Right ventricle myocardium superior (tissue), 1 donor: ENCODE measurements around the gene MFAP4. TPM values are rescaled to one million over a fixed set of nuclear protein-coding genes. Genes with fewer than 3 reads are reported as not detected.

Experiments used
- ATAC-seq: fragments of 200-7000 bp; cut with Tn5 transposase; one replicate; pipeline ENCODE4 v1.9.1; 2020; ENCODE audit warnings: mild to moderate bottlenecking; ENCODE audit not compliant: poor library complexity
- DNase-seq: peaks from one replicate; pipeline ENCODE4 v3.0.0-alpha.2; 2020
- intact Hi-C: fragments of 100-400 bp; cut with DNase I; formaldehyde crosslinking; loops from one replicate; pipeline ENCODE4 v1.11.2; 2022
- total RNA-seq: library from RNA; stranded (reverse); fragmentation: NEBNext Ultra II Directional; extraction: Animal tissue kit (Norgen Biotek cat#: 25700); gene quantifications from one replicate; pipeline ENCODE4 v1.2.1, GENCODE V29; 2021
- donor health status: DM: no; HTN: yes; CAD: no; lungs with severe emphysema.

The MFAP4 gene
- total RNA-seq, 1 donor from 2014 or later = 42.9 TPM

- DNase-seq = no peak
- ATAC-seq = no peak
- intact Hi-C loops = no loop called here
These were observed 42.5 kb downstream of the MFAP4 start for GRCh38 chr17:19344311-19345066.

GRCh38 chr17:19343671-19344151, 43.3 kb downstream of the MFAP4 start:
- no peak for DNase-seq
- intact Hi-C loops = no loop called here
- ATAC-seq = no peak

- intact Hi-C loops = no loop called here
- ATAC-seq (no peak), DNase-seq (no peak)
These were observed 43.7 kb downstream of the MFAP4 start for GRCh38 chr17:19343256-19343630.

- ATAC-seq (no peak), DNase-seq (no peak)
- intact Hi-C loops = no loop called here
These were observed 44.3 kb downstream of the MFAP4 start for GRCh38 chr17:19342611-19343255.

GRCh38 chr17:19341641-19342610, 45.1 kb downstream of the MFAP4 start:
- no peak for DNase-seq
- intact Hi-C loops = no loop called here
- ATAC-seq = no peak

- no peak for ATAC-seq
- intact Hi-C loops = no loop called here
- no peak for DNase-seq
These were observed 45.8 kb downstream of the MFAP4 start for GRCh38 chr17:19341211-19341631.

GRCh38 chr17:19339341-19339815, 47.6 kb downstream of the MFAP4 start:
- ATAC-seq (no peak), DNase-seq (no peak)
- intact Hi-C loops = no loop called here

- intact Hi-C loops = no loop called here
- DNase-seq = peak; percentile 79
- ATAC-seq = peak; percentile 78
These were observed 48.7 kb downstream of the MFAP4 start for GRCh38 chr17:19338031-19338990.

GRCh38 chr17:19337712-19338023, 49.3 kb downstream of the MFAP4 start:
- peak; percentile 24 for ATAC-seq
- no peak for DNase-seq
- intact Hi-C loops = no loop called here

GRCh38 chr17:19336938-19337711, 49.9 kb downstream of the MFAP4 start:
- ATAC-seq (peak; percentile 11), DNase-seq (no peak)
- intact Hi-C loops = no loop called here

GRCh38 chr17:19335951-19336631, 50.9 kb downstream of the MFAP4 start:
- intact Hi-C loops = no loop called here

GRCh38 chr17:19334331-19334730, 52.7 kb downstream of the MFAP4 start:
- no peak for ATAC-seq
- intact Hi-C loops = no loop called here
- no peak for DNase-seq

More at GRCh38 chr17:19335951-19336631, 50.9 kb downstream of the MFAP4 start:
- no peak for ATAC-seq
- no peak for DNase-seq

GRCh38 chr17:19333736-19334290, 53.2 kb downstream of the MFAP4 start:
- no peak for DNase-seq
- ATAC-seq = no peak
- intact Hi-C loops = no loop called here
